Naive thymus-derived CD8-positive, alpha-beta T cell (primary cell): ENCODE data around the gene ANKS1B. TPM values are rescaled to one million over a fixed set of nuclear protein-coding genes. Genes with fewer than 3 reads are reported as not detected.
"Not testable (repeated sequence)": the region's sequence is repeated elsewhere in the genome, so short reads cannot be mapped to it uniquely, and the experiment has no call there.

Experiments used
- ATAC-seq, 2 donors: fragments of 150-1000 bp; cut with Tn5 transposase in 1 of 2; sonication (Bioruptor Pico), chemical (Tn5 transposase) in 1 of 2; 1 replicate in 1 of 2; 2 replicates in 1 of 2; pipeline ENCODE4 v1.10.0; 2021; ENCODE audit warnings: mild to moderate bottlenecking in 2 of 2, moderate library complexity in 2 of 2
- POLR2A ChIA-PET: fragments of 350-600 bp; sonication (Branson Sonifier 250); formaldehyde crosslinking; loops from one replicate; lab custom pipeline; 2021; ENCODE audit warnings: antibody characterized with exemption; lab: Charles Lee
- DNase-seq, 10 donors: peaks; one replicate each; pipeline versions ENCODE4 v3.0.0 to v3.0.0-alpha.2; 2020 to 2022
- H3K27ac Mint-ChIP-seq, 10 donors: one replicate each; pipeline ENCODE4 v1.8.0; 2020 to 2022; ENCODE audit warnings: mild to moderate bottlenecking in 10 of 10, mixed read lengths in 10 of 10, moderate library complexity in 4 of 10, inconsistent platforms in 1 of 10
- H3K27me3 Mint-ChIP-seq, 5 donors: one replicate each; pipeline ENCODE4 v1.8.0; 2021 to 2022; ENCODE audit warnings: mixed read lengths in 5 of 5
- H3K36me3 Mint-ChIP-seq, 3 donors: one replicate each; pipeline ENCODE4 v1.8.0; 2020 to 2022; ENCODE audit warnings: mixed read lengths in 3 of 3, mild to moderate bottlenecking in 2 of 3, inconsistent platforms in 1 of 3
- H3K4me1 Mint-ChIP-seq, 4 donors: one replicate each; pipeline ENCODE4 v1.8.0; 2021 to 2022; ENCODE audit warnings: mixed read lengths in 4 of 4
- H3K4me3 Mint-ChIP-seq, 10 donors: one replicate each; pipeline ENCODE4 v1.8.0; 2020 to 2022; ENCODE audit warnings: mild to moderate bottlenecking in 10 of 10, mixed read lengths in 10 of 10, moderate library complexity in 6 of 10, inconsistent platforms in 1 of 10
- H3K9me3 Mint-ChIP-seq, 9 donors: one replicate each; pipeline ENCODE4 v1.8.0; 2020 to 2022; ENCODE audit warnings: mixed read lengths in 9 of 9, mild to moderate bottlenecking in 3 of 9, inconsistent platforms in 1 of 9, moderate library complexity in 1 of 9
- polyA plus RNA-seq, 3 donors: library from polyadenylated mRNA; unstranded; fragments of 300-500 nt; fragmentation: Illumina TruSeq; gene quantifications; one replicate each; pipeline ENCODE4 v1.2.3, GENCODE V29; 2021
- total RNA-seq, 8 experiments: library from RNA in 2 of 8; stranded (reverse) in 2 of 8; gene quantifications; one replicate each; pipeline ENCODE4 v1.2.3 and lab custom pipeline; 2021 to 2026

ANKS1B gene
- total and polyA plus RNA-seq, 5 experiments from 2014 or later: not detected

GRCh38 chr12:99721715-99722275, 262.9 kb downstream of the ANKS1B start:
- H3K27ac Mint-ChIP-seq: no peak overlapping the region
- H3K27me3 Mint-ChIP-seq: no peaks in the 10 kb centered on the region
- no peak overlapping the region for H3K4me3 Mint-ChIP-seq
- POLR2A ChIA-PET: no interaction called here
- H3K36me3 Mint-ChIP-seq: no peaks in the 10 kb centered on the region
- DNase-seq (no peak), ATAC-seq (no peak)
- H3K9me3 Mint-ChIP-seq: peaks cover 0 to 37% (median 6%) of the 10 kb centered on the region in 9 donors
- H3K4me1 Mint-ChIP-seq: no peaks in the 10 kb centered on the region

DNA sequence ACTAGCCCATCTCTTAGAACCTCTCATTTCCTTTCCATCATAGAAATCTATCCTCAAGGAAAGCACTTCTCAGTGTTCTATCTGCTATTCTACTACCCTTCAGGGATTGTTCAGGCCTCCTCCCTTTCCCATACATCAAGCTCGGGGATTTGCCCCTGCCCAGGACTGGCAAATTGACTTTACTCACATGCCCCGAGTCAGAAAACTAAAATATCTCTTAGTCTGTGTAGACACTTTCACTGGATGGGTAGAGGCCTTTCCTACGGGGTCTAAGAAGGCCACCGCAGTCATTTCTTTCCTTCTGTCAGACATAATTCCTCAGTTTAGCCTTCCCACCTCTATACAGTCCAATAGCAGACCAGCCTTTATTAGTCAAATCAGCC, 264.7 kb downstream of the ANKS1B start:
- H3K27me3 Mint-ChIP-seq, H3K4me1 Mint-ChIP-seq, H3K4me3 Mint-ChIP-seq, H3K36me3 Mint-ChIP-seq, DNase-seq, POLR2A ChIA-PET, ATAC-seq, H3K27ac Mint-ChIP-seq: not testable (repeated sequence)
- H3K9me3 Mint-ChIP-seq: peaks cover 0 to 35% (median 7%) of the 10 kb centered on the region in 9 donors

DNA sequence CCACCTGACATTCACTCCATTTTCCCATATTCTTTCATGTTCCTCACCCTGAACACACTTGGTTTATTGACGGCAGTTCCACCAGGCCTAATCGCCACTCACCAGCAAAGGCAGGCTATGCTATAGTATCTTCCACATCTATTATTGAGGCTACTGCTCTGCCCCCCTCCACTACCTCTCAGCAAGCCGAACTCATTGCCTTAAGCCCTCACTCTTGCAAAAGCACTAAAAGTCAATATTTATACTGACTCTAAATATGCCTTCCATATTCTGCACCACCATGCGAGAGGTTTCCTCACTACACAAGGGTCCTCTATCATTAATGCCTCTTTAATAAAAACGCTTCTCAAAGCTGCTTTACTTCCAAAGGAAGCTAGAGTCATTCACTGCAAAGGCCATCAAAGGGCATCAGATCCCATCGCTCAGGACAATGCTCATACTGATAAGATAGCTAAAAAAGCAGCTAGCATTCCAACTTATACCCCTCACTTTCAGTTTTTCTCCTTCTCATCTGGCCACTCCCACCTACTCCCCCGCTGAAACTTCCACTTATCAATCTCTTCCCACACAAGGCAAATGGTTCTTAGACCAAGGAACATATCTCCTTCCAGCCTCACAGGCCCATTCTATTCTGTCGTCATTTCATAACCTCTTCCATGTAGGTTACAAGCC, 265.2 kb downstream of the ANKS1B start:
- H3K4me1 Mint-ChIP-seq, H3K27me3 Mint-ChIP-seq, ATAC-seq, H3K36me3 Mint-ChIP-seq, H3K4me3 Mint-ChIP-seq, H3K27ac Mint-ChIP-seq, POLR2A ChIA-PET, DNase-seq: not testable (repeated sequence)
- peaks cover 0 to 30% (median 7%) of the 10 kb centered on the region in 9 donors for H3K9me3 Mint-ChIP-seq

DNA sequence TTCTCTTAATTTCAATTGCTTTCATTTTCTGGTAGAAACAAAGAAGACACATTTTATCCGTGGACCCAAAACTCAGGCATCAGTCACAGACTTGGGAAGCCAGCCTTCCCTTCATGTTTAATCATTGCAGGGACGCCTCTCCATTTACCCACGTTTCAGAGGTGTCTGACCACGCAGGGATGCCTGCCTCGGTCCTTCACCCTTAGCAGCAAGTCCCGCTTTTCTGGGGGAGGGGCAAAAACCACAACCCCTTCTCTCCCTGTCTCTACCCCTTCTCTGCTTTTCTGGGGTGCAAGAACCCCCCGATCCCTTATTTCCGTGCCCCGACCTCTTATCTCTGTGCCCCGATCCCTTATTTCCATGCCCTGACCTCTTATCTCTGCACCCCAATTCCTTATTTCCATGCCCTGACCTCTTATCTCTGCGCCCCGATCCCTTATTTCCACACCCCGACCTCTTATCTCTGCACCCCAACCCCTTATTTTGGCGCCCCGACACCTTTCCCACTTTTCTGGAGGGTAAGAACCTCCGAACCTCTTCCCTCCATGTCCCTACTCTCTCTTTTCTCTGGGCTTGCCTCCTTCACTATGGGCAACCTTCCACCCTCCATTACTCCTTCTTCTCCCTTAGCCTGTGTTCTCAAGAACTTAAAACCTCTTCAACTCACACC, 268.8 kb downstream of the ANKS1B start:
- DNase-seq, POLR2A ChIA-PET, H3K27ac Mint-ChIP-seq, H3K4me3 Mint-ChIP-seq, H3K4me1 Mint-ChIP-seq, H3K36me3 Mint-ChIP-seq, ATAC-seq, H3K27me3 Mint-ChIP-seq: not testable (repeated sequence)
- peaks cover 0 to 23% (median 5%) of the 10 kb centered on the region in 9 donors for H3K9me3 Mint-ChIP-seq

GRCh38 chr12:99714921-99715320, 269.8 kb downstream of the ANKS1B start:
- H3K27ac Mint-ChIP-seq, ATAC-seq, H3K4me1 Mint-ChIP-seq, H3K27me3 Mint-ChIP-seq, H3K36me3 Mint-ChIP-seq, POLR2A ChIA-PET, DNase-seq, H3K4me3 Mint-ChIP-seq: not testable (repeated sequence)
- peaks cover 0 to 23% (median 7%) of the 10 kb centered on the region in 9 donors for H3K9me3 Mint-ChIP-seq

- no peaks in the 10 kb centered on the region for H3K36me3 Mint-ChIP-seq
Observed at GRCh38 chr12:99713946-99714520, 270.7 kb downstream of the ANKS1B start.

DNA sequence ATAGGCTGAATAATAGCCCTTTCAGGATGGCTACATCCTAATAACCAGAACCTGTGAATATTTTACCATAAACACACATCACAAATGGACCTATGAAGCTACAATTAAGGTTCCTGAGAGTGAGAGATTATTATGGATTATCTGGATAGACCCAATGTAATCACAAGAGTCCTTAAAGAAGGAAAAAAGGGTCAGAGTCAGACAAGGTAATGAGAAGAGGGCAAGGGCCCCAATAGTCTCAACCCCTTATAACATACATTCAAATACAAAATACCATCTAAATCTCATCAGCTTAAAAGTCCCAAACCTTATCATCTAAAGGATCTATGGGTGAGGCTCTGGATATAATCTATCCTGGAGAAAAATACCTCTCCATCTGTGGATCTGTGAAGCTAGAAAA, 272.5 kb downstream of the ANKS1B start:
- no peak overlapping the region for H3K4me3 Mint-ChIP-seq
- no peaks in the 10 kb centered on the region for H3K4me1 Mint-ChIP-seq
- H3K9me3 Mint-ChIP-seq: peaks cover 0 to 21% (median 9%) of the 10 kb centered on the region in 9 donors
- POLR2A ChIA-PET: no interaction called here
- no peak overlapping the region for H3K27ac Mint-ChIP-seq
- H3K36me3 Mint-ChIP-seq: no peaks in the 10 kb centered on the region
- H3K27me3 Mint-ChIP-seq: no peaks in the 10 kb centered on the region
- no peak for ATAC-seq
- DNase-seq: no peak

More at GRCh38 chr12:99713946-99714520, 270.7 kb downstream of the ANKS1B start:
- Mint-ChIP-seq H3K4me1 (no peaks in the 10 kb centered on the region), H3K27me3 (no peaks in the 10 kb centered on the region), H3K9me3 (peaks cover 0 to 23% (median 7%) of the 10 kb centered on the region in 9 donors), H3K4me3 (no peak overlapping the region), H3K27ac (no peak overlapping the region)
- ATAC-seq (no peak), DNase-seq (no peak)
- POLR2A ChIA-PET: no interaction called here

GRCh38 chr12:99711246-99711645, 273.5 kb downstream of the ANKS1B start:
- H3K27ac Mint-ChIP-seq: no peak overlapping the region
- H3K27me3 Mint-ChIP-seq: no peaks in the 10 kb centered on the region
- H3K4me3 Mint-ChIP-seq: no peak overlapping the region
- no peak for ATAC-seq
- DNase-seq: no peak
- peaks cover 0 to 11% (median 6%) of the 10 kb centered on the region in 9 donors for H3K9me3 Mint-ChIP-seq
- H3K4me1 Mint-ChIP-seq: no peaks in the 10 kb centered on the region
- no peaks in the 10 kb centered on the region for H3K36me3 Mint-ChIP-seq
- POLR2A ChIA-PET: no interaction called here

DNA sequence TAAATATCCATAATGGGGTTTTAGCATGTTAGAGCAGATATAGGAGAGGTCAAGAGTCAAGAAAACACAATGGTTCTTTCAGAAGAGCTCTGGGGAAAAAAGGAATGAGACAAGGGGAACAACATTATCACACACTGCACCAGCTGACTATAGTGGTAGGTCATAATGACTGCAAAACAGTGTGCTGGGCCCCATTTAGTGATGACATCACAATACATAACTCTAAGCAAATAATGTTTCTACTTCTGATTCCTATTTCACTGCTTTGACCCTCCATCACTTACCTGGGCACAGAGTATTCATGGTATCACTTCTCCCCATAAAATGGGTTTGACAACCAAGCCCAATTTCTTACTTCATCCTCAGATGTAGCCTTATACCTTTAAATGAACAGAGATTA, 275.1 kb downstream of the ANKS1B start:
- Mint-ChIP-seq H3K27me3 (peaks cover 0 to 5% (median 0%) of the 10 kb centered on the region in 5 donors), H3K27ac (no peak overlapping the region), H3K4me3 (no peak overlapping the region), H3K9me3 (peaks cover 0 to 14% (median 2%) of the 10 kb centered on the region in 9 donors), H3K4me1 (no peaks in the 10 kb centered on the region), H3K36me3 (no peaks in the 10 kb centered on the region)
- DNase-seq (no peak), ATAC-seq (no peak)
- POLR2A ChIA-PET: no interaction called here

DNA sequence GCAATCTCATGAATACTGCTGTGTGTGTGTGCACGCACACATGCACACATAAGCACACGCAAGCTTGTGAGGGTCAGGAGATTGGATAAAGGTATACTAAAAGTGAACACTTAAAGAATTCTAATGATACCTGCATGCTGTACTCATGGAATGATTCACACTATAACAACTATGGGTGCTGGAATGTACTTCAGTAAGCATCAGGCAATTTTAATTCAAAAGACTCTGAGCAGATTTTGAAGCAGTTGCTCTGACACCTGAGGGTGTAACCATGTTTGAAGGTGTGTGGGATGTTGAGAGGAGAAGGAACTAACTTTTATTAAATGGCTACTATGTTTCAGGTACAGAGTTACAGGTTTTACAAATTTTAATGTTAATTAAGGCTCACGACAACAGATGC, 275.6 kb downstream of the ANKS1B start:
- ATAC-seq: no peak
- Mint-ChIP-seq H3K4me1 (no peaks in the 10 kb centered on the region), H3K36me3 (no peaks in the 10 kb centered on the region)

DNA sequence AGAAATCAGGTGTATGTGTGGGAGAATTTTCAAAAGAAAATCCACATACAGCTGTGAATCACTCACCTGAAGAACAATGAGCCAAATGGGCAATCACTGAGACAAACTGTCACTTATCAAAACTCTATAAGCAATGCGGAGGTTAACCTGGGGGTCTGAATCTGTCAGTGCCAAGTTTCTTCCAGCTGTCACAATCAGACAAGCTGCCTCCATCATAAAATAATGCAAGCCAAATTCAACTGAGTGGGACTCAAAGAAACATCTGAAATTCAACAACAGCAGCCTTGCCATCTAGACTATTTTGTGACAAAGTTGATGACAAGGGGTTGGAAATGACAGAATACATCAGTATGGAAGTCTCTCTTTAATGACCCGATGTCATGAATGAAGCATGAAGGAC, 276.9 kb downstream of the ANKS1B start:
- POLR2A ChIA-PET: no interaction called here
- H3K9me3 Mint-ChIP-seq: peaks cover 0 to 12% (median 6%) of the 10 kb centered on the region in 9 donors
- no peak overlapping the region for H3K27ac Mint-ChIP-seq
- peaks cover 0 to 5% (median 0%) of the 10 kb centered on the region in 5 donors for H3K27me3 Mint-ChIP-seq
- ATAC-seq (no peak), DNase-seq (no peak)
- H3K4me3 Mint-ChIP-seq: no peak overlapping the region
- H3K4me1 Mint-ChIP-seq: no peaks in the 10 kb centered on the region
- H3K36me3 Mint-ChIP-seq: no peaks in the 10 kb centered on the region

More for the DNA sequence above, 275.6 kb downstream of the ANKS1B start:
- no peak overlapping the region for H3K27ac Mint-ChIP-seq
- POLR2A ChIA-PET: no interaction called here
- peaks cover 0 to 5% (median 0%) of the 10 kb centered on the region in 5 donors for H3K27me3 Mint-ChIP-seq
- no peak for DNase-seq
- no peak overlapping the region for H3K4me3 Mint-ChIP-seq
- H3K9me3 Mint-ChIP-seq: peaks cover 0 to 13% (median 2%) of the 10 kb centered on the region in 9 donors

DNA sequence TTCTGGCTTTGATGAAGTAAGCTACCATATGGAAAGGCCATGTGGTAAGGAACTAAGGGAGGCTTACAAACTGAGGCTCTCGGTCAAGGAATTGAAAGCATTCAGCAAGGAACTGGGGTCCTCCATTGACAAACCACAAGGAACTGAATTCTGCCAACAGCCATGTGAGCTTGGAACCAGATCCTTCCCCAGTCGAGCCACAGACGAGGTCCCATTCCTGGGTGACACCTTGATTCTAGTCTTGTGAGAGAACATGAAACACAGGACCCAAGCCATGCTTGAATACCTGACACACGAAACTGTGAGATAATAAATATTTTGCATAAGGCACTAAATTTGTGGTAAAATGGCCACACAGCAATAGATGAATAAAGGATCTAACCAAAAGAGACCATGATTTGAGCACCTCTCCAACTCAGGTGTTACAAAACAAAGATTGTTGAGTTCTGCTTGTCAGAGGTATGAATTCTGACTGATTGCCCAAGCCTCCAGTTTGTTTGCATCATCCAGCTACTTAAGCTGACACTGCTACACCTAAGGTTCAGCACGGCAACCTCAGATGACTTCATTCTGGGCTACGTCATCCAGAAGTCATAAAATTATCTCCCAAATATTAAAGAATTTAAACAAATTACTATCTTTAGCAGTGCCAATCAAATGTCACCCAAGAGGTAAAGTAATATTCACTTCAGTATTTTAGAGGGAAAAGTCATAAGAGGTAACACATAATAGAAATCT, 277.8 kb downstream of the ANKS1B start:
- no peak overlapping the region for H3K4me3 Mint-ChIP-seq
- H3K4me1 Mint-ChIP-seq: no peaks in the 10 kb centered on the region
- POLR2A ChIA-PET: no interaction called here
- H3K27me3 Mint-ChIP-seq: peaks cover 0 to 5% (median 0%) of the 10 kb centered on the region in 5 donors
- ATAC-seq (no peak), DNase-seq (no peak)
- H3K36me3 Mint-ChIP-seq: no peaks in the 10 kb centered on the region
- no peak overlapping the region for H3K27ac Mint-ChIP-seq
- peaks cover 0 to 12% (median 9%) of the 10 kb centered on the region in 9 donors for H3K9me3 Mint-ChIP-seq
